ENCODE results near the gene CDHR5.

- no peak for TF ChIP-seq CTCF (IDR thresholded peaks at IDR 0.05)
- TF ChIP-seq EZH2phosphoT487 (IDR thresholded peaks at IDR 0.05): no peak
Measured at GRCh38 chr11:639332-639955, 14.7 kb upstream of the CDHR5 start.
